B cell (primary cell): Measurements from ENCODE around the gene TMEM41B. TPM values are rescaled to one million over a fixed set of nuclear protein-coding genes. Genes with fewer than 3 reads are reported as not detected.

Experiments
- ATAC-seq: fragments of 200-7000 bp; cut with Tn5 transposase; one replicate; pipeline ENCODE4 v1.10.0; 2021; ENCODE audit warnings: low read depth, mild to moderate bottlenecking, moderate number of reproducible peaks, moderate library complexity
- CTCF ChIA-PET: fragments of 350-600 bp; sonication (Branson Sonifier 250); formaldehyde crosslinking; loops from one replicate; lab custom pipeline; 2021; ENCODE audit warnings: antibody characterized with exemption, inconsistent platforms; lab: Charles Lee
- POLR2A ChIA-PET: fragments of 350-600 bp; sonication (Branson Sonifier 250); formaldehyde crosslinking; loops from one replicate; lab custom pipeline; 2021; ENCODE audit warnings: antibody characterized with exemption; lab: Charles Lee
- DNase-seq: peaks from one replicate; pipeline ENCODE4 v3.0.0; 2013
- H2AFZ ChIP-seq: 2 replicates; pipeline ENCODE4 v1.6.1; 2012; ENCODE audit warnings: mild to moderate bottlenecking, low read depth, low read length; ENCODE audit not compliant: insufficient read depth, poor library complexity, severe bottlenecking
- H3K27ac ChIP-seq, 2 donors: 1 replicate in 1 of 2; 2 replicates in 1 of 2; pipeline ENCODE4 v1.5.1; 2012 to 2013; ENCODE audit warnings: low read length in 2 of 2, mild to moderate bottlenecking in 2 of 2, moderate library complexity in 1 of 2
- H3K27me3 ChIP-seq, 4 experiments: fragments of 200-600 bp in 1 of 4; sonication (generic) in 1 of 4; replicated peaks in 1 of 4; 1 replicate in 2 of 4; 2 replicates in 2 of 4; pipeline versions ENCODE4 v1.6.1 to v1.7.0; 2013 to 2016; ENCODE audit warnings: low read length in 3 of 4, mild to moderate bottlenecking in 2 of 4, mixed read lengths in 1 of 4, moderate library complexity in 1 of 4; ENCODE audit not compliant: insufficient read depth in 4 of 4, control insufficient read depth in 3 of 4; ENCODE audit errors: control extremely low read depth in 1 of 4
- H3K36me3 ChIP-seq, 2 experiments: replicated peaks in 1 of 2; 1 replicate in 1 of 2; 2 replicates in 1 of 2; pipeline versions ENCODE4 v1.6.1 to v1.7.1; 2013; ENCODE audit warnings: low read length in 1 of 2; ENCODE audit not compliant: insufficient read depth in 2 of 2, control insufficient read depth in 1 of 2; ENCODE audit errors: control extremely low read depth in 1 of 2, extremely low read depth in 1 of 2
- H3K4me1 ChIP-seq, 2 donors: fragments of 200-600 bp in 1 of 2; sonication (generic) in 1 of 2; 1 replicate in 1 of 2; 2 replicates in 1 of 2; pipeline versions ENCODE4 v1.5.1 to v1.6.1; 2013 to 2017; ENCODE audit warnings: low read length in 2 of 2; ENCODE audit not compliant: control insufficient read depth in 2 of 2, insufficient read depth in 2 of 2
- H3K4me2 ChIP-seq: replicated peaks from 2 replicates; pipeline ENCODE3; 2012; ENCODE audit warnings: mild to moderate bottlenecking, low read depth, low read length; ENCODE audit not compliant: poor library complexity, severe bottlenecking
- H3K4me3 ChIP-seq, 5 experiments: fragments of 200-600 bp in 1 of 5; sonication (generic) in 1 of 5; 1 replicate in 3 of 5; 2 replicates in 2 of 5; pipeline versions ENCODE4 v1.5.1 to v1.7.0; 2011 to 2016; ENCODE audit warnings: low read length in 4 of 5, mild to moderate bottlenecking in 4 of 5, low read depth in 2 of 5, control low read depth in 1 of 5, moderate library complexity in 1 of 5; ENCODE audit not compliant: insufficient read depth in 1 of 5; ENCODE audit errors: control extremely low read depth in 1 of 5, extremely low read depth in 1 of 5
- H3K79me2 ChIP-seq: fragments of 200-600 bp; sonication (generic); one replicate; pipeline ENCODE4 v1.6.0; 2016; ENCODE audit warnings: low read length; ENCODE audit not compliant: control insufficient read depth, insufficient read depth
- H3K9ac ChIP-seq: fragments of 200-600 bp; sonication (generic); 2 replicates; pipeline ENCODE4 v1.6.1; 2017; ENCODE audit warnings: mild to moderate bottlenecking, low read length, moderate library complexity
- H3K9me3 ChIP-seq, 3 donors: one replicate each; pipeline versions ENCODE4 v1.6.1 to v1.7.1; 2013; ENCODE audit warnings: low read length in 2 of 3; ENCODE audit not compliant: control insufficient read depth in 2 of 3, insufficient read depth in 1 of 3; ENCODE audit errors: control extremely low read depth in 1 of 3
- H4K20me1 ChIP-seq: 2 replicates; pipeline ENCODE4 v1.6.0; 2012; ENCODE audit warnings: mild to moderate bottlenecking, low read length; ENCODE audit not compliant: insufficient read depth, control insufficient read depth, poor library complexity, severe bottlenecking
- H3K27ac Mint-ChIP-seq: one replicate; pipeline ENCODE4 v1.8.0; 2021; ENCODE audit warnings: mixed read lengths
- H3K27me3 Mint-ChIP-seq: one replicate; pipeline ENCODE4 v1.8.0; 2021; ENCODE audit warnings: mixed read lengths
- H3K4me1 Mint-ChIP-seq: one replicate; pipeline ENCODE4 v1.8.0; 2021; ENCODE audit warnings: mixed read lengths
- H3K4me3 Mint-ChIP-seq: one replicate; pipeline ENCODE4 v1.8.0; 2021; ENCODE audit warnings: mixed read lengths
- H3K9me3 Mint-ChIP-seq: one replicate; pipeline ENCODE4 v1.8.0; 2022; ENCODE audit warnings: mixed read lengths; ENCODE audit not compliant: insufficient read depth
- CTCF ChIP-seq: fragments of 200-600 bp; IDR thresholded peaks from one replicate; pipeline ENCODE4 v1.8.0; 2022; ENCODE audit warnings: antibody characterized with exemption, mild to moderate bottlenecking
- EZH2 ChIP-seq: IDR thresholded peaks from 2 replicates; pipeline ENCODE4 v1.6.1; 2012; ENCODE audit warnings: borderline replicate concordance, low read depth, mild to moderate bottlenecking, moderate library complexity, low read length; ENCODE audit not compliant: insufficient read depth, poor library complexity, severe bottlenecking
- WGBS: methylation state at CpG from one replicate; pipeline ENCODE4 v1.1.5; 2013; ENCODE audit warnings: missing lambda C conversion rate; ENCODE audit not compliant: insufficient coverage; 5-methylcytosine and 5-hydroxymethylcytosine counted together
- intact Hi-C: fragments of 100-400 bp; cut with micrococcal nuclease; formaldehyde crosslinking; loops from one replicate; pipeline ENCODE4 v1.10.0; 2022
- polyA plus RNA-seq: library from polyadenylated mRNA; depleted of rRNA; stranded (reverse); fragments of >200 nt; gene quantifications from 2 replicates; pipeline ENCODE4 v1.2.3, GENCODE V29; 2012
- total RNA-seq, 2 donors: library from RNA; stranded (reverse); fragments of 120-200 nt in 1 of 2; gene quantifications; 1 replicate in 1 of 2; 2 replicates in 1 of 2; pipeline versions ENCODE4 v1.2.3 to v1.2.4, GENCODE V29; 2013 to 2022

TMEM41B gene
- total and polyA plus RNA-seq, 2 donors (not counting 1 experiment from before 2014, with no cell fraction given): 16.1 to 43.9 TPM

DNA sequence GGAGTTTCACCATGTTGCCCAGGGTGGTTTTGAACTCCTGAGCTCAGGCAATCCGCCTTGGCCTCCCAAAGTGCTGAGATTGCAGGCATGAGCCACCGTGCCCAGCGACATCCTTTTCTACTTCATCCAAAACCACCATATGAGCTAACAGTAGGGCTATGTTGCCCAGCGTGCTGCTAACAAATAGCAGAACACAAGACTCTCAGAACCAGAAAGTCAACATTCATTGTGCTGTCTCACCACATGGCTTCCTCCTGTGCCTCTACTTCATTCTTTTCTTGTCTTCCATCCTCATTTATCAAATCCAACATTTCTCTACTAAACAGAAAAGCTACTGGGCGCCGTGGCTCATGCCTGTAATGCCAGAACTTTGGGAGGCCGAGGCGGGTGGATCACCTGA is 37.2 kb downstream of the TMEM41B start:
- CTCF ChIA-PET: interaction anchor here (0.8 to 1.7 kb wide), 2 partner anchors 183 to 230 kb away, joined by 3 to 9 read pairs; partner anchors contain the start of gene ZNF143

More for the DNA sequence above, 37.2 kb downstream of the TMEM41B start:
- H3K9me3 Mint-ChIP-seq: no peaks in the 10 kb centered on the region
- H3K27me3 Mint-ChIP-seq: no peaks in the 10 kb centered on the region
- H3K4me1 ChIP-seq: peaks cover 8 to 10% of the 10 kb centered on the region in 2 donors
- ATAC-seq (no peak), DNase-seq (no peak)
- no peak overlapping the region for H3K4me3 ChIP-seq
- H3K4me1 Mint-ChIP-seq: peaks cover 11% of the 10 kb centered on the region
- POLR2A ChIA-PET: interaction anchor here (1.3 kb wide), 1 partner anchor 36 kb away, joined by 3 read pairs; no protein-coding TSS in a partner anchor
- no peaks in the 10 kb centered on the region for H3K27me3 ChIP-seq
- no peak overlapping the region for H3K4me3 Mint-ChIP-seq
- intact Hi-C loops: no loop called here
- no peak for TF ChIP-seq CTCF
- TF ChIP-seq EZH2: no peak
- 90% methylated on average over 7 of the region's 8 CpGs for WGBS
- H2AFZ ChIP-seq: no peak overlapping the region
- no peak overlapping the region for H3K4me2 ChIP-seq
- H4K20me1 ChIP-seq: no peaks in the 10 kb centered on the region
- H3K27ac Mint-ChIP-seq: no peak overlapping the region
- H3K9me3 ChIP-seq: no peaks in the 10 kb centered on the region
- no peaks in the 10 kb centered on the region for H3K79me2 ChIP-seq
- H3K36me3 ChIP-seq: peaks cover 0 to 2% of the 10 kb centered on the region in 2 experiments
- no peak overlapping the region for H3K9ac ChIP-seq
- H3K27ac ChIP-seq: no peak overlapping the region
